ENCODE data around the gene NRG3.
"Not testable (repeated sequence)": the region's sequence is repeated elsewhere in the genome, so short reads cannot be mapped to it uniquely, and the experiment has no call there.

NRG3 gene

DNA sequence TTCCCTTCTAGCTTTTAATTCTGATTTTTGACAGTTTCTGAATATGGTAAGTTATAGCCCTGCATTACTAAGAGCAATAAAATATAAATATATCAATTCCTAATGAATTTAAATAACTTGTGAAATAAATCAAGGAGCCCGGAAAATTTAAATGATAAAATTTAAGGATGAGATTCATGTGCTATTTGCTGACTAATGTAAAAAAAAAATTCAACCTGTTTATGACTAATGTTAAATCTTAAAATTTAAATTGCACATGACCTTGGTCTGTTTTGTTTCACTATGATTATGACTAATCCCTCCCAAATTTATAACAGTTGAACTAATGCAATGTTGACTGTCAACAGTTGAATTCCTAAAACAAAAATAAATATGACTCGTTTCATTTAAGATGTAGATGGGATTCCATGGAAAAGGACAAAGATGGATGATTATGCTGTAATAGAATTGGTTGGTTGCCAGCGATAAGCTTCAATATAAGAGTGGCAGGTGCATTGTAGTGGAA lies 419.9 kb downstream of the NRG3 start:
- no peak for DNase-seq

DNA sequence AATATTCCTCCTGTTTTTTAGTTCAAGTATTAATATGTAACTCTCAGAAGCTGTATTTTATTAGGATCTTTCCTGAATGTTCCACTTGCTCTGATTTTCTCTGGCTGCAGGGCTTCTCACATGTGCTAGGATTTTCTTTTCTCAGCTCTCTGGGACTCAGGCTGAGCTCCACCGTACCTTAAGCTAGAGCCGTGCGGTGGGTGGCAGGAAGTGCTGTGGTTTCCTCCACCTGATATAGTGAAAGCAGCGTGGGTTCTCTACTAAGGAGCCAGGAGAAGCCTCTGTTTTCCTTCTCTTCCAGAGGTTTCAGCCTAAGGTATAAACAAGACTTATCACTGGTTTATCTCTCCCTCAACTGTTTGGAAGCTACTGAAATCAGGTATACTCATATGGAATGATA lies 433.6 kb downstream of the NRG3 start:
- no peak for DNase-seq

DNA sequence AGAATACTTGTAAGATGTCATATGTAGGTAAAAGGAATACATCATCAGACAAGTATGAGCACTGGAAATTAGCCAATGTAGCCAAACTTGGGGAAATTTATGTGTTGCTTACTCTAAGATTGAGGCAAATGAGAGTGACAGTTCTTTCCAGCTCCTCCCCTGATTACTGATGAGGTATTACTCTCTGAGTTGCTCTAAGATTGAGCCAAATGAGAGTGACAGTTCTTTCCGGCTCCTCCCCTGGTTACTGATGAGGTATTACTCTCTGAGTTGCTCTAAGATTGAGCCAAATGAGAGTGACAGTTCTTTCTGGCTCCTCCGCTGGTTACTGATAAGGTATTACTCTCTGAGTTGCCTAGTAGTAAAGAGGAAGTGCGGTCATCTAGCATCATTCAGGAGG lies 435.8 kb downstream of the NRG3 start:
- DNase-seq: no peak

DNA sequence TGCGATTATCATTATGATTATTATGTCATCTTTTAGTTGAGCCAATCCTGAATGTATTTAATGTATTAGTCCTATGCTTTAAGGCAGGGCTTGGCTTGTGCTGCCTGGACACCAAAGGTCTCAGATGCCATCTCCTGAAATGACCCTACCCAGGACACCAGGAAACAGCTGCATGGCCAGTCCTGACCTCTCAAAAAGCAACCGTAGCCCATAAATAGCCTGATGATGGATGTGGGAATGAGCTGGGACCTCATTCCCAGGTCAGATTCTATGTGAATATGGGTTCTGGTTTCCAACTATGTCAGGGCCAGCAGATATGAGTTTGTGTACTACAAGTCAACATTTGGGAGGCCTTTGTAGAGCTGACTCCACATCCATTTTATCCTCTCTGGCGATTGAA lies 438.4 kb downstream of the NRG3 start:
- DNase-seq: no peak

DNA sequence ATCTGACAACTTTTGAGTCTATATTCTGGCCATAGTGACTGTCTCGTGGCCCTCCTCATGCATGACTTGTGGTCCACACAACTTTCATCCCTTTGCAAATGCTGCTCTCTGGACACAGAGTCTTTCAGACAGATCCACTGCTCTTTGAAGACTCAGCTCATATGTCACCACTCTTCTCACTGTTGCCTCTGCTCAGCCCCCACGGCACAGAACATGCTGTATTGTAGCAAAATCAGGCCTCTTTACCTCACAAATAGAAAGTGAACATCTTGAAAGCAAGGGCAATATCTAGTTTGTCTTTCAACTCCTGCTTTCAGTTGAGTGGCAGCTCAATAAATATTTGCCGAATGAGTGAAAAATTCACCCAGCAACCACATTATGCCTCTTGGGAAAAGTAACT lies 443.5 kb downstream of the NRG3 start:
- DNase-seq: no peak

DNA sequence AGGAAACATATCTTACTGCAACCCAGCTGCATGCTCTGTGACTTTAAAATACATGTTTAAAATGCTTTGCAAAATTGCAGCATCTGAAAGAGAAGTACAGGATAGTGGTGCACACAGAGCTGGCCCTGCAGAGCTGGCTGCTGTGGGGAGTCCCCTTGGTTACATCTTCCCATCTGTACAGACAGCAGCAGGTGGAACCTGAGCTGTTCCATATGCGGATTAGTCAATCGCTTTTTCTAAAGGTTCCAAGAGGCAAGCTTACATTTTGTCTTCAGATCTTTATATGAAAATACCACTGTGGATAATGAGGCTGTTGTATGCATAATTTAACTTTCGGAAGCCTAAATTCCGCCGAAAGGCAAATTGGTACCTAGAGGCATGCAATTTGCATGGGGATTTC lies 444.1 kb downstream of the NRG3 start:
- DNase-seq: no peak

DNA sequence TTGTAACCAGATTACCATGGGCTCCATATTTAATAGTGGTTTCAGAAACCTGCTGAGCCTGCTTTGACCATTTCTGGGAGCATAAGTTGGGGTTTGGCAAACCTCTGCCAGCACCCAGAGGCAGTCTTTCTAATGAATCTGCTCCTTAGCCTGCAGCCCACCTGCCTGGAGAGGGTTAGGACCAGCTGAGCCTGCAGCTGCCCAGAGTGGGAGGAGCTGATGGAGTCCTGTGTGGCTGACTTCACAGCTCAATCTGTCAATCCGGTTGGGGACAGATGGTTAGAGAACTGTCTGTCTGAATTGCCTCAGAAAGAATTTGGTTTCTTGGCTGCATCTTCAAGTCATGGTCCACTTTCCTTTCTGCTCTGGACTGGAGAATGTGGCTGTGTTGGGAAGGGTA lies 444.6 kb downstream of the NRG3 start:
- DNase-seq: no peak

DNA sequence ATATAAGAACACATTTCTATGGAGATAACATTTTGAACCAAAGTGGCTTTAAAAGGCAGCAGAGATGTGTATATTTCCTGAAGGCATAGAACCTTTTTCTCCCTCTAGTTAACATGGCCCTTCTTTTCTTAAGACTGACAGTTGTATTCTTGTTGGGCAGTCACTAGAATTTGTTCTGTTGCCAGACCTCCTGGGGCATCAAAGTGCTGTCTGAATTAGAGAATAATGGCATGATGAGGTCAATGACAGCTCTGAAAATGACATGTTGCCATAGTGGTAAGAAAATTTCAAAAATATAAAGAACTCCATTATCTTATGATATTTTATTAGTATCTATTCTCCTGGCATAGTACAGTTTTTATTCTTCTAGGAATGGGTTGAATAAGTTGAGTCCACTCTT lies 446.7 kb downstream of the NRG3 start:
- DNase-seq: no peak

DNA sequence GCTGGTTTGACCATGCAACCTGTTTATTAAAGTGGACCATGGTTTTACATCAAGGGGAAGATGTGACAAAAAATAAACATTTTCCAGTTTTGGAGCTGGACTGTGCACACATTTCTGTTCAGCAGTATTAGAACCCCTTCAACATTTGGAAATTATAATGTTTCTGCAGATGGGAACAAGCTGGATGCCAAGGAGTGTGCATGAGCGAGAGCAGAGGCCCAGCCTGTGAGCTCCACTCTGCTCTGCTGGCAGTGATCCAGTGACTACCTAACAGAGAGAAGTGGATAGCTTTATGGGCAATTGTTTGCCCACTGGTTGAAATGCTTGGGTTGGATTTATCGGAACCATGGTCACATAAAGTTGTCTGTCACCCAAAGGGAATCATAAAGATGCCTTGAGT lies 456.7 kb downstream of the NRG3 start:
- no peak for DNase-seq

DNA sequence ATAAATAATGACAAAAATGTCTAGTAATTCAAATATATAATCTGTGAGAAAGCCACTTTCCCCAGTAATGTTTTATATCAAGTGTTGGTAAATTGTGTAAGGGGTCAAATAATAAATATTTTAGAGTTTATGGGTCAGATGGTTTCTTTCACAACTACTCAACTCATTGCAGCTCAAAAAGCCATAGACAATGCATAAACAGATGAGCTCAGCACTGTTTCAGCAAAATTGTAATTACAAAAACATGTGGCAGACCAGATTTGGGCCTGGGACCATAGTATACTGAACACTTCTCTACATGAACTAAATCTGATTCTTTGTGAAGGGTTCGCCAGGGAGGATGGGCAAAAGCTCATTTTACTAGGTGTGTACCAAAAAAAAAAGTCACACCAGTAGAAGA lies 460.8 kb downstream of the NRG3 start:
- no peak for DNase-seq

DNA sequence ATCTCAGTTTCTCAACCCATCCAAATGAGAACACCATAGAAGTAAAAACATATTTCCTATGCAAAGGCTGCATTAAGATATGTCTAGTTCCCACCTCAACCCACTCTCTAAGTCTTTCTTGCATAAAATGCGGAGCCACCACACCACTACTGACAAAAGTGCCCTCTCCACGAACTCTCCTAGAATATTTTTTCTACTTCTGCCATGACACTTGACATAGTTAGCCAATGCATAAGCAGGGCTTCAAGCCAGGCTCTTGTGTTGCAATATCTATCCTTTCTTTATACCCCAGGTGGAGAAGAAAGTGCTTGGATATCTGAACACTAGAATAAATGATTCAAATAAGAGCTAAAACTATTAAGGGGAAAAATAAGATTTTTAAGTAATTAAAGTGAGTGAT lies 465.2 kb downstream of the NRG3 start:
- no peak for DNase-seq

DNA sequence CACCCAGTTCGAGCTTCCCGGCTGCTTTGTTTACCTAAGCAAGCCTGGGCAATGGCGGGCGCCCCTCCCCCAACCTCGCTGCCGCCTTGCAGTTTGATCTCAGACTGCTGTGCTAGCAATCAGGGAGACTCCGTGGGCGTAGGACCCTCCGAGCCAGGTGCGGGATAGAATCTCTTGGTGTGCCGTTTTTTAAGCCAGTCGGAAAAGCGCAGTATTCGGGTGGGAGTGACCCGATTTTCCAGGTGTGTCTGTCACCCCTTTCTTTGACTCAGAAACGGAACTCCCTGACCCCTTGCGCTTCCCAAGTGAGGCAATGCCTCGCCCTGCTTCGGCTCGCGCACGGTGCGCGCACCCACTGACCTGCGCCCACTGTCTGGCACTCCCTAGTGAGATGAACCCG lies 474.6 kb downstream of the NRG3 start:
- not testable (repeated sequence) for DNase-seq

DNA sequence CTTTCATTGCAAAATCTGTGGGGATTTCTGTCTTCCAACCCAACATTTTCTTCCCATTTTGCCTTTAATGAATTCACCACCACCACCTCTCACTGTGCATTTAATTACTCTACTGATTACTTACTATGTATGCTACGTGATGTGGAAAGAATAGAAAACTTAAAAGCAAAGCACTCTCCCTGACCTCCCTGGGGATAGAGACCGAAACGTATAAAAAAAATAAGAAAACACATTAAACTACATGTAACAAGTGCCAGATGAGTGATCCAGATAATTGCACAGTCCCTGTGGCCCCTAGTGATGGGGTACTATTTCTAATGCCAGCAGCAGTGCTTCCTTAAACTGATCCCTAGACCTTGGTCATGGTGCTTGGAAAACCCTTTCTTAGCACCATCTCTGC lies 478.4 kb downstream of the NRG3 start:
- DNase-seq: no peak

DNA sequence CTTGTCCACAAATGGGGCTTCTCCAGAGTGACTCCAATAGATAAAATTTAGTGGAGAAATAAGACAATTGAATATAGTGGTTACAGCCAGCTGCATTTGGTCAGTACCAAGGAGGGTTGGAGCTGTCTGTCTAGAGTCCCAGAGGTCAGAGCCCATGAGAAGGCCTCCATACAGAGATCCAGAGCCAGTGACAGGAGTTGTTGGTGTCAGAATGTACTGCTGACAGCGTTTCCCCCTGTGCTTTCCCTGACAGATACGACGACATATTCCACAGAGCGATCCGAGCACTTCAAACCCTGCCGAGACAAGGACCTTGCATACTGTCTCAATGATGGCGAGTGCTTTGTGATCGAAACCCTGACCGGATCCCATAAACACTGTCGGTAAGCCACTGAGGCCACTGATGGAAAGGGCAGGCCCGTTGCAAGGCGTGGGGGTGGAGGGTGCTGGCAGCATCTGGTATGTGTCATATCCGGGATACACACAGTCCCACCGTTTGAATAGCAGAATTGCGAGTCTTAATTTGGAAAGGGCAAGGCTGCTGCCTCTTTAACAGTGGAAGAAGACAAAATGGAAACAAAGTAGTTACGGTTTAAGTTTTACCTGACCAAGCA lies 483.6 kb downstream of the NRG3 start:
- no peak for DNase-seq

DNA sequence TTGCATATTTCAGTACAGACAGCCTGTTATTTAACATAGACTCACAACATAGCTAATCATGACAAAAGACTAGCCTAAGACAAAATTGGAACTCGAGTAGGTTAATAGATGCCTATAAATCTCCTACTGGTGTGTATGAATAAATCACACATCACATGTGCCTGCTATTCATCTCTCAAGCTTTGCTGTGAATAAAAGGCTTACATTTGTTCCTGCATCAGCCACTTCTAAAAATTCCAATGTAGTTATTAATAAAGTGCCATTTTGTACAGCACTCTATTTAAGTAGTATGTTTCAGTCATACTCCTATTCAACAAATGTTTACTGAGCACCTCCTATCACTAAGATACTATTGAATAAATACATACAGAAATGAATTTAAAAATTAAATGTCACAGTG lies 486.3 kb downstream of the NRG3 start:
- no peak for DNase-seq

DNA sequence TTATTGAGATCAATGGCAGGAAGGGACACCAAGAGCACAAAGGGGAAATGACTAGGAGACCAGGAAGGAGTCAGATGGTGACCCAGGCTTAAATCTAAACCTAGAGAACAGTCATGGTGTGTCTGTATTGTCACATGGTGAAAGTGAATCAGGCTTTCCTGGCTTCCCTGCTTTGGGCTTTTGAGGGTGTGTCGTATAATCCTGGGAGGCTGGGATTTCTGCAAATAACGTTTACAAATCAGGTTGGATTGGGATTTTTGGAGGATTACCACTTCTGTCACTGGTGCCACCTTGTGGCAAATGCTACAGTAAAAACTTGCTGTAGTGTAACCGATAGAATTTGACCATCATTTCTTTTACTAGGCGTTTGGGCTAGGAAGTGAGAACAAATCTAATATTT lies 502.6 kb downstream of the NRG3 start:
- peak; percentile 9 for DNase-seq

DNA sequence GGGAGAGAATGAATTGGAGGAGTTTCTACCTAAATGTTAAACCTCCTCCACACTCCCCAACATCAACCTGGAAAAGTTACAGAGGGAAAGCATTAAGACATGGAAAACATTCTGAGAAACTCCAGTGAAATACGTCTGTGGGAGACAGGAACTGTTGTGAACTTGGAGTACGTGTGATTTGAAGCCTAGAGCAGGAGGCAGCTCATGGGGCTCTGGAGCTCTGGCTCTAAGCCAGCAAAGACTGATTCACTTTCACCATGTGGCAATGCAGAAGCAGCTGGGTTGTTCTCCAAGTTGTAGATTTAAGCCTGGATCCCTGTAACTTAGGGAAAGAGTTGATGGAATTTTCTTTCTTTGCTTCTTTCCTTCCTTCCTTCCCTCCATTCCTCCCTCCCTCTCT lies 503.2 kb downstream of the NRG3 start:
- DNase-seq: no peak

DNA sequence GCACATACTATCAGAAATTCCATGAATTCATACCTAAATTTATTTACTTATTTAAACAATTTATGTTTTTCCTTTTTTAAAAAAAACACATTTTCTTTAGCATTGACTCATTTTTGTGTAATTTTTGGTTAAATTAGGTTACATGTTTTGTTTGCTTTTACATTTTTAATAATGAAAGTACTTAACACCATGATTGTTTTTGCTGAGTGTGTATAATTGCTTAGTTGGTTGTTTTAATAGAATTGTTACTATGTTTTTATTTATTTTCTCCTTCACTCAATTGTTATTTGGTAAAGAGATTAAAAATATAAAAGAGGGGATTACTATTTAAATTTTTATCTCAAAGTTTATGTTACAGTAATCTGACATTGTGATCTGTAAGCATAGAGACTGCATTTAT lies 508.4 kb downstream of the NRG3 start:
- no peak for DNase-seq

DNA sequence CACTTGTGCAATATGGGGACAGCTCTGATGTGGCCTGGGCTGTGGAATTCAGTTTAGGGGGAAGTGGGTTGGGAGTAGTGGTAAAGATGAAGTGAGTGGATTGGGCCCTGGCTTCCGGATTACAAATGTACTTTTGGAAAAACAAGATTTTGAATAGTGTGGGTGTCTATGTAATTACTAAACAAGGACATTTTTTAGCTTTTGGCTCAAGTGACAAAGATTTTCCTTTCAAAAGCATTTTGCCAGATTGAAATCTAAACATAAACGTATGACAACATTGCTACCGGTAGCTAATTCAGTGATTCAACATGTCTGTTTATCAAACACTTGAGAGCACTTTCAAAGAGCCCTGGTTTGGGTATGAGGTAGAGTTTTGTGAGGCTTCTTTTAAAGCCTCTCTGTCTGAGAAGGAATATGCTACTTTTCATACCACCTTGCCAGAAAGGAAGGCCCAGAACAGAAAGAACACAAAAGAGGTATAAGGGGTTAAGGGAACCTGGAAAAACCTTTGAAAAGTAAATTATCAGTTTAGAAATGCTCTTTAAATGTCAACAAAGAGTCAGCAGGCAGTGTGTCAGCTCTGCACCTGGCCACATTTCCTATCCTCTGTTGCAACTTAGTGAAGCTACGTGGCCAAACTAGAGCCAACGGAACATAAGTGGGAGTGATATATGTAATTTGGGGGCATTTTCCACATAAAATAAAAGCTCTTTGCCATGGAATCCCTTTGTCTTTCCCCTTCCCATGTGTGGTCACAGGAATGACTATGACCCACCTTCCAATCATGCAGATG lies 516.1 kb downstream of the NRG3 start:
- DNase-seq: no peak

DNA sequence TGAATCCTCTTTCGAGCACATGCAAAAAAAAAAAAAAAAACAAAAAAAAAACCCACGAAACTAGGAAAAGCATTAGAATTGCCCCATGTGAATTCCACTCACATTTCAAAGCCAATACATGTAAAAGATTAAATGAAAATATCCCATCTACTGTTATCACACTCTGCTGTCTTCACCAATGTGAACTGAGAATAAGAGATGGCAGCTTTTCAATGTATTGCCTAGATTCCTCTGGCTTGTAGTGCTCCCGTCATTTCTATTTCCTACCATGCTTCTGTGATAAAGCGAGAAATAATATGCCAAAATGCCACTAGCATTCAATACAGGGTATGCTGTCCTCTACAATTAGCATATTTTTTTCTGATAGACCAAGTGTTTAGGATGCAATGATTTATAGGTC lies 517.0 kb downstream of the NRG3 start:
- DNase-seq: no peak

DNA sequence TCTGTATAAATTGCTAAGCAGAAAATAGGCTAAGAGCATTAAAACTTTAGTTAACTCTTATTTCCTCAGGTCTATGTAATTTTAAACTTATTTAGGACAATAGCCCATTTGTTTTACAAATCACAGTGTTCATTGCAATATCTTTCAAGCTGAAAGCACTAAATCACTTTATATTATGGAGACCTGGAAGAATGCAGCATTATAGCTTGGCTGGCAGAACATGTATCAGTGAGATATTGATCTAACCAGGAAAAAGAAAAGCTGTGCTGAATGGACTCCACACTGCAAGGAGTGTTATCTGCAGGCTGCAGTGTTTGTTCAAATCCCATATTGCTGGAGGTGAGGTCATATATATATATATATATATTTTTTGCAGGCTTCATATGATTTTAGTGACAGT lies 517.5 kb downstream of the NRG3 start:
- DNase-seq: no peak

DNA sequence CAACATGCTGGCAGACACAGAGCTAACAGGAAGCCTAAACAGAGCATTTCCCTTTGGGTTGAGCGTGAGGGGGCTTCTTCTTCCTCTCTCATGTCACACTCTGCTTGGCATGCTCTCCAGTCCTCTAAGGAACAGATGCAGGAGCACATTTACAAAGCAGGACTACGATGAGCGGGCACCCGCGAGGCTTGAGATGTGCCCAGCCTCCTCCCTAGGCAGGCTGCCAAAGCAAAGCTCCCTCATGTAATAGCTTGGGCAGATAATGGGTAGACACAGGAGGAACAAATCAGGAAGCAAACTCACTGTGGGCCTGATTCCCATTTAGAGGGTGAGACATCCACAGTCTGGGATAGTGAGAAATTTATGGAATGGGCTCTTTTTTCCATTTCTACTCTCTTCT lies 519.1 kb downstream of the NRG3 start:
- no peak for DNase-seq

DNA sequence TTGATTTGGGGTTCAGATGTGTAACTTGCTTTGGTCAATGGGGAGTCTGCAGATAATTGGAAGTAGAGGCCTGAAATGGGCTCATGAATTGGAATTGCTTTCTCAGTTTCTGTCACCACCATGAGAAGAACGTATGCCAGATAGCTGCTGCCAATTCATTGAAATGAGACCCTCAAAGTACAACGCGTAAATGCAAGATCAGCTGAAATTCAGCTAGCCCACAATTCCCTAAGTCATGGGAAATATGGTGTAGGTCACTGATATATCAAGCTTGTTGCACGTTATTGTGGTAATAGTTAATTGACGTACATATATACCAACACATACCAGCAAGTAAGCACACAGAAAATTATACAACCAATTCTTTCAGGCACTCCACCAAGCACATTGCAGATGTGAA lies 520.0 kb downstream of the NRG3 start:
- DNase-seq: no peak

DNA sequence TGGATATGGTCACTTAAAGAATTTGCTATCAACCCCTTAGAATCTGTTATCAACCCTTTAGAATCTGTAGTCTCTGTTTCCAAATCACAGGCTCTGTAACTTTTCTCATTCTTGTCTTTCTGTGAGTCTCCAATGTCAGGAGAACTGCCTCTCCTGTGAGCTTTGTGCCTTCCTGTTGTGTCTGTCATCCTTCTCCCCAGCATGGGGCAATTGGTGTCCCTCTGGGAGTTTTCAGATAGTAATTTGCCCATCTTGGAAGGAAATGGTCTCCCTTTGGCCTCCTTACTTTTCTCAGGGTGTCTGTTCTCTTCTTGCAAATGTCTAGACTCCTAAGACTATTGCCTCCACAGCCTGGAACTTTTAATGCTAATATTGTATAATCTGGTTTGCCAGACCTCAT lies 521.9 kb downstream of the NRG3 start:
- no peak for DNase-seq

DNA sequence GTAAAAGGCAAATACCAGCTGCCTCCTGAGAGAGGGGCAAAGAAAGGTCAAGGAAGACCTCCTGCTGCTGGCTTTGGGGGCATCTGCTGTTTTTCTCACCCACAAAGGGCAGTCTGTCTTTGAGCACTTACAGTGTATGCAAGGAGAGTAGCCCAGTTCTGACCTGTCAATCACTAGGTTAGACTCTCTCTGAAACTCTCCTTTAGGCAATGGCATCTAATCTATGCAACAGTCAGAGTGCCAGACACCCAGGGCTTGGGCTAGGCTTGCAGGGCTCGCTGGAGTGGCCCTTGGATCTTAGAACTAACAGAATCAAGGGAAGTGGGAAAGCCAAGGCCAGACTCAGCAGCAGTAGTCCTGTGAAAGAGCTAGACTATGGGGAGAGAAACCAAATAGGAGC lies 522.9 kb downstream of the NRG3 start:
- DNase-seq: no peak

Data from hematopoietic multipotent progenitor cell treated with erythropoietin and hydrocortisone succinate and interleukin-3 and kit ligand, for 6 days (in vitro differentiated cells).